GM23338 (cell line): ENCODE measurements around the gene ADAT3. TPM values are rescaled to one million over a fixed set of nuclear protein-coding genes. Genes with fewer than 3 reads are reported as not detected.

Experiments used
- ATAC-seq: fragments of 200-7000 bp; cut with Tn5 transposase; 3 replicates; pipeline ENCODE4 v1.9.1; 2020
- DNase-seq: peaks from one replicate; pipeline ENCODE4 v3.0.0-alpha.2; 2015; ENCODE audit warnings: low spot score
- H2AFZ ChIP-seq: fragments of 200-600 bp; sonication (generic); 2 replicates; pipeline ENCODE4 v1.8.0; 2016; ENCODE audit warnings: antibody characterized with exemption, mild to moderate bottlenecking, moderate library complexity
- H3F3A ChIP-seq: fragments of 200-600 bp; sonication (generic); replicated peaks from 2 replicates; pipeline ENCODE4 v1.8.0; 2017; ENCODE audit warnings: antibody characterized with exemption, mixed run types, low read depth
- H3K27ac ChIP-seq: fragments of 200-600 bp; sonication (generic); 2 replicates; pipeline ENCODE4 v1.6.1; 2016; ENCODE audit warnings: low read depth
- H3K27me3 ChIP-seq: fragments of 200-600 bp; sonication (generic); 2 replicates; pipeline ENCODE4 v1.8.0; 2016; ENCODE audit warnings: mild to moderate bottlenecking, mixed run types, moderate library complexity; ENCODE audit not compliant: insufficient read depth
- H3K36me3 ChIP-seq: fragments of 200-600 bp; sonication (generic); 2 replicates; pipeline ENCODE4 v1.8.0; 2016; ENCODE audit warnings: mild to moderate bottlenecking; ENCODE audit not compliant: insufficient read depth
- H3K4me1 ChIP-seq: fragments of 200-600 bp; sonication (generic); 2 replicates; pipeline ENCODE4 v1.8.0; 2016; ENCODE audit warnings: mild to moderate bottlenecking, moderate library complexity; ENCODE audit not compliant: insufficient read depth
- H3K4me2 ChIP-seq: fragments of 200-600 bp; sonication (generic); 2 replicates; pipeline ENCODE4 v1.7.1; 2017; ENCODE audit warnings: mixed run types
- H3K4me3 ChIP-seq: fragments of 200-600 bp; sonication (generic); 2 replicates; pipeline ENCODE4 v1.6.1; 2016; ENCODE audit warnings: mixed run types
- H3K79me2 ChIP-seq: fragments of 200-600 bp; sonication (generic); replicated peaks from 2 replicates; pipeline ENCODE4 v1.8.0; 2017; ENCODE audit warnings: mild to moderate bottlenecking; ENCODE audit not compliant: insufficient read depth
- H3K9me2 ChIP-seq: fragments of 200-600 bp; sonication (generic); 2 replicates; pipeline ENCODE4 v1.8.0; 2017; ENCODE audit not compliant: insufficient read depth
- H4K20me1 ChIP-seq: fragments of 200-600 bp; sonication (generic); replicated peaks from 2 replicates; pipeline ENCODE4 v1.8.0; 2017; ENCODE audit warnings: mild to moderate bottlenecking; ENCODE audit not compliant: insufficient read depth
- H3K27ac Mint-ChIP-seq: 2 replicates; pipeline ENCODE4 v1.8.0; 2020; ENCODE audit warnings: inconsistent platforms, mild to moderate bottlenecking, moderate library complexity, mixed read lengths
- H3K27me3 Mint-ChIP-seq: 3 replicates; pipeline ENCODE4 v1.8.0; 2022; ENCODE audit warnings: low read depth, mild to moderate bottlenecking, moderate library complexity, mixed read lengths, inconsistent platforms; ENCODE audit not compliant: insufficient read depth, poor library complexity
- H3K36me3 Mint-ChIP-seq: 3 replicates; pipeline ENCODE4 v1.8.0; 2021; ENCODE audit warnings: low read depth, mild to moderate bottlenecking, inconsistent platforms, moderate library complexity, mixed read lengths
- H3K4me1 Mint-ChIP-seq: 3 replicates; pipeline ENCODE4 v1.8.0; 2020; ENCODE audit warnings: mild to moderate bottlenecking, inconsistent platforms, mixed read lengths
- H3K4me3 Mint-ChIP-seq: 3 replicates; pipeline ENCODE4 v1.8.0; 2021; ENCODE audit warnings: moderate library complexity, mild to moderate bottlenecking, inconsistent platforms, mixed read lengths
- H3K9me3 Mint-ChIP-seq: 3 replicates; pipeline ENCODE4 v1.8.0; 2020; ENCODE audit warnings: moderate library complexity, mild to moderate bottlenecking, inconsistent platforms, mixed read lengths
- CREB1 ChIP-seq: fragments of 250-450 bp; sonication (Bioruptor Pico); IDR thresholded peaks from 2 replicates; pipeline ENCODE4 v1.5.0; 2020; ENCODE audit warnings: low read depth, mild to moderate bottlenecking, moderate library complexity
- ZNF114 ChIP-seq: fragments of 250-450 bp; sonication (Bioruptor Pico); IDR thresholded peaks from 2 replicates; pipeline ENCODE4 v1.5.0; 2020; ENCODE audit warnings: mild to moderate bottlenecking, moderate library complexity
- ZNF331 ChIP-seq: fragments of 250-450 bp; sonication (Bioruptor Pico); IDR thresholded peaks from 2 replicates; pipeline ENCODE4 v1.5.0; 2020; ENCODE audit warnings: low read depth, mild to moderate bottlenecking, moderate library complexity
- polyA plus RNA-seq: library from polyadenylated mRNA; unstranded; fragments of >200 nt; fragmentation: Nextera tagmentation; extraction: Ambion mirVana; gene quantifications from 2 replicates; pipeline ENCODE4 v1.2.1, GENCODE V29; 2016
- total RNA-seq: library from RNA; depleted of rRNA; stranded (reverse); fragments of >200 nt; shearing (Covaris generic); gene quantifications from 2 replicates; pipeline ENCODE4 v1.2.3, GENCODE V29; 2014
- TF ChIP-seq, protein P1 (sequence below), 2 experiments: fragments of 200-600 bp in 1 of 2; sonication (generic) in 1 of 2; conservative IDR thresholded peaks; 2 replicates each; pipeline versions ENCODE4 v1.5.1 to v1.6.1; 2016 to 2017; ENCODE audit warnings: antibody characterized with exemption in 2 of 2, low read depth in 2 of 2, mild to moderate bottlenecking in 2 of 2, moderate library complexity in 1 of 2
- TF ChIP-seq, protein P2 (sequence below): IDR thresholded peaks from one replicate; pipeline ENCODE4 v1.6.1; 2018; ENCODE audit warnings: antibody characterized with exemption; ENCODE audit not compliant: unreplicated experiment
- TF ChIP-seq, protein P3 (sequence below): IDR thresholded peaks from 2 replicates; pipeline ENCODE4 v1.6.1; 2016; ENCODE audit warnings: antibody characterized with exemption

The ADAT3 gene
- total and polyA plus RNA-seq, 2 experiments from 2014 or later, result 7.9 to 12.4 TPM

DNA sequence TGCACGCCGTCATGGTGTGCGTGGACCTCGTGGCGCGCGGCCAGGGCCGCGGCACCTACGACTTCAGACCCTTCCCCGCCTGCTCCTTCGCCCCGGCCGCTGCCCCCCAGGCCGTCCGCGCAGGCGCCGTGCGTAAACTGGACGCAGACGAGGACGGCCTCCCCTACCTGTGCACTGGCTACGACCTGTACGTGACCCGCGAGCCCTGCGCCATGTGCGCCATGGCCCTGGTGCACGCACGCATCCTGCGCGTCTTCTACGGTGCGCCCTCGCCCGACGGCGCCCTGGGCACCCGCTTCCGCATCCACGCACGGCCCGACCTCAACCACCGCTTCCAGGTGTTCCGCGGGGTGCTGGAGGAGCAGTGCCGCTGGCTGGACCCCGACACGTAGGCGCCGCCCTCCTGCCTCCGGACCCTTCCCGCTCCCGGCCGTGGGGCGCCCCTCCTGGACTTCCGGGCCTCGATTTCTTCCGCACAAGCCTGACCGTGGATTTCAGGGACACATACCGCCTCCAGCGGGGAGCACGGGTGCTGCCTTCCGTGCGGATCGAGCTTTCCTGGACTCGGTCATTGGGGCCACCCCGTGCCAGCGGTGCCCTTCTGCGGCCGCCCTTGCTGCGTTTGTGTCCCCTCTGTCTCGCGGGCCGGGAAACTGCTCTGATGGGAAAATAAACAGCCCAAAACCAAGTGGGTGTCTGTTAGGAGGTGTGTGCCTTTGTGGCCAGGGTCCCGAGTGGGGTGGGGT is 7.7 kb downstream of the ADAT3 start:
- Mint-ChIP-seq H3K4me3 (no peak overlapping the region), H3K27me3 (peaks cover 5% of the 10 kb centered on the region), H3K9me3 (no peaks in the 10 kb centered on the region), H3K4me1 (no peaks in the 10 kb centered on the region), H3K27ac (no peak overlapping the region), H3K36me3 (peaks cover 16% of the 10 kb centered on the region)
- H3K4me1 ChIP-seq, result no peaks in the 10 kb centered on the region
- H3K36me3 ChIP-seq, result no peaks in the 10 kb centered on the region
- peaks cover 4% of the 10 kb centered on the region for H4K20me1 ChIP-seq
- no peak overlapping the region for H3K4me2 ChIP-seq
- H3K27me3 ChIP-seq, result no peaks in the 10 kb centered on the region
- H3K79me2 ChIP-seq, result peaks cover 53% of the 10 kb centered on the region
- no peaks in the 10 kb centered on the region for H3K9me2 ChIP-seq
- H3K27ac ChIP-seq, result no peak overlapping the region
- no peak overlapping the region for H2AFZ ChIP-seq
- no peaks in the 10 kb centered on the region for H3F3A ChIP-seq
- no peak for DNase-seq
- no peak for ATAC-seq
- TF ChIP-seq, protein P1, sequence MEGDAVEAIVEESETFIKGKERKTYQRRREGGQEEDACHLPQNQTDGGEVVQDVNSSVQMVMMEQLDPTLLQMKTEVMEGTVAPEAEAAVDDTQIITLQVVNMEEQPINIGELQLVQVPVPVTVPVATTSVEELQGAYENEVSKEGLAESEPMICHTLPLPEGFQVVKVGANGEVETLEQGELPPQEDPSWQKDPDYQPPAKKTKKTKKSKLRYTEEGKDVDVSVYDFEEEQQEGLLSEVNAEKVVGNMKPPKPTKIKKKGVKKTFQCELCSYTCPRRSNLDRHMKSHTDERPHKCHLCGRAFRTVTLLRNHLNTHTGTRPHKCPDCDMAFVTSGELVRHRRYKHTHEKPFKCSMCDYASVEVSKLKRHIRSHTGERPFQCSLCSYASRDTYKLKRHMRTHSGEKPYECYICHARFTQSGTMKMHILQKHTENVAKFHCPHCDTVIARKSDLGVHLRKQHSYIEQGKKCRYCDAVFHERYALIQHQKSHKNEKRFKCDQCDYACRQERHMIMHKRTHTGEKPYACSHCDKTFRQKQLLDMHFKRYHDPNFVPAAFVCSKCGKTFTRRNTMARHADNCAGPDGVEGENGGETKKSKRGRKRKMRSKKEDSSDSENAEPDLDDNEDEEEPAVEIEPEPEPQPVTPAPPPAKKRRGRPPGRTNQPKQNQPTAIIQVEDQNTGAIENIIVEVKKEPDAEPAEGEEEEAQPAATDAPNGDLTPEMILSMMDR (conservative IDR thresholded peaks at IDR 0.05; ENCODE audit: low read depth in 2 of 2), result no peak
- TF ChIP-seq CREB1 (CRISPR knock-in tag) (no peak), ZNF114 (CRISPR knock-in tag) (no peak), ZNF331 (CRISPR knock-in tag) (no peak)
- TF ChIP-seq, protein P2, sequence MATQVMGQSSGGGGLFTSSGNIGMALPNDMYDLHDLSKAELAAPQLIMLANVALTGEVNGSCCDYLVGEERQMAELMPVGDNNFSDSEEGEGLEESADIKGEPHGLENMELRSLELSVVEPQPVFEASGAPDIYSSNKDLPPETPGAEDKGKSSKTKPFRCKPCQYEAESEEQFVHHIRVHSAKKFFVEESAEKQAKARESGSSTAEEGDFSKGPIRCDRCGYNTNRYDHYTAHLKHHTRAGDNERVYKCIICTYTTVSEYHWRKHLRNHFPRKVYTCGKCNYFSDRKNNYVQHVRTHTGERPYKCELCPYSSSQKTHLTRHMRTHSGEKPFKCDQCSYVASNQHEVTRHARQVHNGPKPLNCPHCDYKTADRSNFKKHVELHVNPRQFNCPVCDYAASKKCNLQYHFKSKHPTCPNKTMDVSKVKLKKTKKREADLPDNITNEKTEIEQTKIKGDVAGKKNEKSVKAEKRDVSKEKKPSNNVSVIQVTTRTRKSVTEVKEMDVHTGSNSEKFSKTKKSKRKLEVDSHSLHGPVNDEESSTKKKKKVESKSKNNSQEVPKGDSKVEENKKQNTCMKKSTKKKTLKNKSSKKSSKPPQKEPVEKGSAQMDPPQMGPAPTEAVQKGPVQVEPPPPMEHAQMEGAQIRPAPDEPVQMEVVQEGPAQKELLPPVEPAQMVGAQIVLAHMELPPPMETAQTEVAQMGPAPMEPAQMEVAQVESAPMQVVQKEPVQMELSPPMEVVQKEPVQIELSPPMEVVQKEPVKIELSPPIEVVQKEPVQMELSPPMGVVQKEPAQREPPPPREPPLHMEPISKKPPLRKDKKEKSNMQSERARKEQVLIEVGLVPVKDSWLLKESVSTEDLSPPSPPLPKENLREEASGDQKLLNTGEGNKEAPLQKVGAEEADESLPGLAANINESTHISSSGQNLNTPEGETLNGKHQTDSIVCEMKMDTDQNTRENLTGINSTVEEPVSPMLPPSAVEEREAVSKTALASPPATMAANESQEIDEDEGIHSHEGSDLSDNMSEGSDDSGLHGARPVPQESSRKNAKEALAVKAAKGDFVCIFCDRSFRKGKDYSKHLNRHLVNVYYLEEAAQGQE, result no peak
- TF ChIP-seq, protein P3, sequence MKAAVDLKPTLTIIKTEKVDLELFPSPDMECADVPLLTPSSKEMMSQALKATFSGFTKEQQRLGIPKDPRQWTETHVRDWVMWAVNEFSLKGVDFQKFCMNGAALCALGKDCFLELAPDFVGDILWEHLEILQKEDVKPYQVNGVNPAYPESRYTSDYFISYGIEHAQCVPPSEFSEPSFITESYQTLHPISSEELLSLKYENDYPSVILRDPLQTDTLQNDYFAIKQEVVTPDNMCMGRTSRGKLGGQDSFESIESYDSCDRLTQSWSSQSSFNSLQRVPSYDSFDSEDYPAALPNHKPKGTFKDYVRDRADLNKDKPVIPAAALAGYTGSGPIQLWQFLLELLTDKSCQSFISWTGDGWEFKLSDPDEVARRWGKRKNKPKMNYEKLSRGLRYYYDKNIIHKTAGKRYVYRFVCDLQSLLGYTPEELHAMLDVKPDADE, result no peak
- no peak overlapping the region for H3K4me3 ChIP-seq
